Activated T-cell treated with anti-CD3 and anti-CD28 coated beads, Interleukin-2, amount 50 U/mL, for 72 hours (primary cell): ENCODE data around the gene SNTB2. TPM values are rescaled to one million over a fixed set of nuclear protein-coding genes. Genes with fewer than 3 reads are reported as not detected.
A peak's percentile ranks its signal among the peaks of the same experiment; 100 is the strongest.
"Not testable (repeated sequence)": the region's sequence is repeated elsewhere in the genome, so short reads cannot be mapped to it uniquely, and the experiment has no call there.

Source experiments
- ATAC-seq, 2 donors: fragments of 150-1000 bp; cut with Tn5 transposase; replicated peaks in 1 of 2; 2 replicates each; pipeline ENCODE4 v1.10.0; 2021; ENCODE audit warnings: moderate library complexity in 2 of 2, mild to moderate bottlenecking in 1 of 2
- DNase-seq, 2 donors: peaks; one replicate each; pipeline ENCODE4 v3.0.0; 2021 to 2022; ENCODE audit warnings: mixed read lengths in 1 of 2
- H3K27ac Mint-ChIP-seq: one replicate; pipeline ENCODE4 v1.8.0; 2022; ENCODE audit warnings: mild to moderate bottlenecking, moderate library complexity, mixed read lengths
- H3K27me3 Mint-ChIP-seq: one replicate; pipeline ENCODE4 v1.8.0; 2022; ENCODE audit warnings: low read depth, mixed read lengths
- H3K36me3 Mint-ChIP-seq, 2 donors: one replicate each; pipeline ENCODE4 v1.8.0; 2022; ENCODE audit warnings: mixed read lengths in 2 of 2, mild to moderate bottlenecking in 1 of 2; ENCODE audit not compliant: insufficient read depth in 2 of 2
- H3K4me1 Mint-ChIP-seq: one replicate; pipeline ENCODE4 v1.8.0; 2022; ENCODE audit warnings: low read depth, mixed read lengths
- H3K4me3 Mint-ChIP-seq, 2 donors: one replicate each; pipeline ENCODE4 v1.8.0; 2022; ENCODE audit warnings: mild to moderate bottlenecking in 2 of 2, mixed read lengths in 2 of 2, moderate library complexity in 2 of 2
- H3K9me3 Mint-ChIP-seq, 2 donors: one replicate each; pipeline ENCODE4 v1.8.0; 2022; ENCODE audit warnings: mixed read lengths in 2 of 2
- total RNA-seq, 2 donors: library from RNA; stranded (reverse); gene quantifications; one replicate each; pipeline ENCODE4 v1.2.3, GENCODE V29; 2022

Gene SNTB2
- total RNA-seq: 10 to 100 TPM; 21.1 to 21.9 TPM

- Mint-ChIP-seq H3K36me3 (peaks cover 0 to 4% of the 10 kb centered on the region in 2 donors), H3K9me3 (peaks cover 0 to 2% of the 10 kb centered on the region in 2 donors)
These were observed at the start of gene SNTB2 for GRCh38 chr16:69186642-69187445. SNTB2 (plus strand) TSS chr16:69187164; CDS start chr16:69187167, 3 bp downstream.

GRCh38 chr16:69138608-69139007 is 48.4 kb upstream of the SNTB2 start:
- H3K4me1 Mint-ChIP-seq: peaks cover 36% of the 10 kb centered on the region
- H3K27me3 Mint-ChIP-seq: no peaks in the 10 kb centered on the region
- no peak overlapping the region for H3K4me3 Mint-ChIP-seq
- no peak for DNase-seq
- no peaks in the 10 kb centered on the region for H3K9me3 Mint-ChIP-seq
- no peak for ATAC-seq
- peak overlapping the region; percentile 12 for H3K27ac Mint-ChIP-seq
- H3K36me3 Mint-ChIP-seq: peaks cover 11 to 29% of the 10 kb centered on the region in 2 donors

More at GRCh38 chr16:69186642-69187445, at the start of gene SNTB2:
- no peaks in the 10 kb centered on the region for H3K27me3 Mint-ChIP-seq
- ATAC-seq (peak; percentile 85 to 87), DNase-seq (peak; percentile 86 to 93)
- peak within 1 kb of the TSS; percentile 89 to 99 for H3K4me3 Mint-ChIP-seq
- peaks cover 59% of the 10 kb centered on the region for H3K4me1 Mint-ChIP-seq
- H3K27ac Mint-ChIP-seq: peak within 1 kb of the TSS; percentile 97

GRCh38 chr16:69139464-69139863 is 47.5 kb upstream of the SNTB2 start:
- not testable (repeated sequence) for ATAC-seq, H3K4me3 Mint-ChIP-seq, H3K27ac Mint-ChIP-seq, H3K9me3 Mint-ChIP-seq, H3K27me3 Mint-ChIP-seq, DNase-seq
- Mint-ChIP-seq H3K36me3 (peaks cover 9 to 34% of the 10 kb centered on the region in 2 donors), H3K4me1 (peaks cover 28% of the 10 kb centered on the region)

- Mint-ChIP-seq H3K27ac (peak overlapping the region; percentile 8), H3K36me3 (peaks cover 10 to 29% of the 10 kb centered on the region in 2 donors)
- DNase-seq: no peak
These were observed 46.0 kb upstream of the SNTB2 start for GRCh38 chr16:69141014-69141413.

GRCh38 chr16:69141936-69142335 is 45.0 kb upstream of the SNTB2 start:
- Mint-ChIP-seq H3K4me3 (no peak overlapping the region), H3K27me3 (no peaks in the 10 kb centered on the region), H3K36me3 (peaks cover 10 to 33% of the 10 kb centered on the region in 2 donors), H3K9me3 (no peaks in the 10 kb centered on the region), H3K4me1 (peaks cover 7% of the 10 kb centered on the region), H3K27ac (no peak overlapping the region)
- no peak for ATAC-seq
- DNase-seq: no peak

More at GRCh38 chr16:69141014-69141413, 46.0 kb upstream of the SNTB2 start:
- Mint-ChIP-seq H3K27me3 (no peaks in the 10 kb centered on the region), H3K4me1 (peaks cover 16% of the 10 kb centered on the region), H3K4me3 (no peak overlapping the region), H3K9me3 (no peaks in the 10 kb centered on the region)
- ATAC-seq: no peak

- Mint-ChIP-seq H3K4me1 (no peaks in the 10 kb centered on the region), H3K27me3 (no peaks in the 10 kb centered on the region), H3K4me3 (no peak overlapping the region), H3K9me3 (no peaks in the 10 kb centered on the region), H3K36me3 (peaks cover 10 to 23% of the 10 kb centered on the region in 2 donors), H3K27ac (no peak overlapping the region)
- no peak for DNase-seq
- ATAC-seq: no peak
These were observed 43.8 kb upstream of the SNTB2 start for GRCh38 chr16:69143116-69143515.

GRCh38 chr16:69145658-69146057 is 41.3 kb upstream of the SNTB2 start:
- no peak for ATAC-seq
- Mint-ChIP-seq H3K4me1 (no peaks in the 10 kb centered on the region), H3K27me3 (no peaks in the 10 kb centered on the region), H3K4me3 (no peak overlapping the region), H3K27ac (no peak overlapping the region), H3K9me3 (no peaks in the 10 kb centered on the region), H3K36me3 (peaks cover 10 to 26% of the 10 kb centered on the region in 2 donors)
- DNase-seq: no peak

- not testable (repeated sequence) for H3K27me3 Mint-ChIP-seq, ATAC-seq, H3K27ac Mint-ChIP-seq, H3K9me3 Mint-ChIP-seq, DNase-seq, H3K4me3 Mint-ChIP-seq, H3K4me1 Mint-ChIP-seq
- H3K36me3 Mint-ChIP-seq: peaks cover 1 to 22% of the 10 kb centered on the region in 2 donors
These were observed 37.3 kb upstream of the SNTB2 start for GRCh38 chr16:69149621-69150020.

GRCh38 chr16:69150146-69150865 is 36.7 kb upstream of the SNTB2 start:
- no peak overlapping the region for H3K27ac Mint-ChIP-seq
- peaks cover 1 to 26% of the 10 kb centered on the region in 2 donors for H3K36me3 Mint-ChIP-seq
- H3K9me3 Mint-ChIP-seq: no peaks in the 10 kb centered on the region
- peak; percentile 68 to 75 for ATAC-seq
- no peaks in the 10 kb centered on the region for H3K4me1 Mint-ChIP-seq
- peak; percentile 60 to 65 for DNase-seq
- no peak overlapping the region for H3K4me3 Mint-ChIP-seq
- H3K27me3 Mint-ChIP-seq: no peaks in the 10 kb centered on the region

- DNase-seq (no peak), ATAC-seq (no peak)
- peak overlapping the region; percentile 36 for H3K27ac Mint-ChIP-seq
- H3K27me3 Mint-ChIP-seq: no peaks in the 10 kb centered on the region
- no peaks in the 10 kb centered on the region for H3K9me3 Mint-ChIP-seq
- peaks cover 11 to 36% of the 10 kb centered on the region in 2 donors for H3K36me3 Mint-ChIP-seq
- H3K4me1 Mint-ChIP-seq: peaks cover 23% of the 10 kb centered on the region
- H3K4me3 Mint-ChIP-seq: no peak overlapping the region
These were observed 29.8 kb upstream of the SNTB2 start for GRCh38 chr16:69157196-69157595.

- Mint-ChIP-seq H3K4me1 (peaks cover 36% of the 10 kb centered on the region), H3K27me3 (no peaks in the 10 kb centered on the region), H3K36me3 (peaks cover 11 to 37% of the 10 kb centered on the region in 2 donors), H3K4me3 (no peak overlapping the region), H3K9me3 (no peaks in the 10 kb centered on the region), H3K27ac (no peak overlapping the region)
- ATAC-seq (no peak), DNase-seq (no peak)
These were observed 26.8 kb upstream of the SNTB2 start for GRCh38 chr16:69160192-69160591.

- Mint-ChIP-seq H3K27me3 (no peaks in the 10 kb centered on the region), H3K27ac (peak overlapping the region; percentile 92), H3K36me3 (peaks cover 11 to 37% of the 10 kb centered on the region in 2 donors), H3K4me1 (peaks cover 41% of the 10 kb centered on the region), H3K9me3 (no peaks in the 10 kb centered on the region), H3K4me3 (peak overlapping the region; percentile 72 to 79)
- DNase-seq: no peak
- ATAC-seq: no peak
These were observed 21.4 kb upstream of the SNTB2 start for GRCh38 chr16:69165584-69165983.

- H3K4me1 Mint-ChIP-seq: peaks cover 41% of the 10 kb centered on the region
These were observed 20.6 kb upstream of the SNTB2 start for GRCh38 chr16:69166221-69166833.

More at GRCh38 chr16:69166221-69166833, 20.6 kb upstream of the SNTB2 start:
- H3K36me3 Mint-ChIP-seq: peaks cover 11 to 37% of the 10 kb centered on the region in 2 donors
- DNase-seq: peak; percentile 79 to 89
- H3K27ac Mint-ChIP-seq: peak overlapping the region; percentile 92
- peak; percentile 95 to 96 for ATAC-seq
- H3K4me3 Mint-ChIP-seq: peak overlapping the region; percentile 72 to 79
- H3K9me3 Mint-ChIP-seq: no peaks in the 10 kb centered on the region
- no peaks in the 10 kb centered on the region for H3K27me3 Mint-ChIP-seq
